PFSK-1 (cell line): ENCODE measurements around the gene XIRP2.

Experiments
- FOXP2 ChIP-seq: optimal IDR thresholded peaks from 2 replicates; pipeline ENCODE3; 2011; ENCODE audit warnings: borderline replicate concordance, control low read depth, inconsistent platforms; ENCODE audit not compliant: insufficient read depth; ENCODE audit errors: extremely low read length, extremely low read depth
- POLR2AphosphoS5 ChIP-seq: IDR thresholded peaks from 2 replicates; pipeline ENCODE4 v1.6.1; 2012; ENCODE audit warnings: low read depth, mild to moderate bottlenecking, control low read depth, low read length, moderate library complexity
- SIN3A ChIP-seq: IDR thresholded peaks from 2 replicates; pipeline ENCODE4 v1.6.1; 2012; ENCODE audit warnings: mild to moderate bottlenecking, low read length, moderate library complexity, borderline replicate concordance; ENCODE audit not compliant: insufficient read depth
- TAF1 ChIP-seq: IDR thresholded peaks from 2 replicates; pipeline ENCODE4 v1.6.1; 2012; ENCODE audit warnings: low read length, control low read depth, borderline replicate concordance; ENCODE audit not compliant: insufficient read depth
- TF ChIP-seq, protein P1 (sequence below), 2 experiments: IDR thresholded peaks; 2 replicates each; pipeline versions ENCODE4 v1.6.1 to v1.8.0; 2011 to 2012; ENCODE audit warnings: low read depth in 2 of 2, low read length in 2 of 2, control low read depth in 1 of 2, inconsistent platforms in 1 of 2, mild to moderate bottlenecking in 1 of 2, moderate library complexity in 1 of 2; ENCODE audit not compliant: insufficient read depth in 1 of 2

XIRP2 gene

DNA sequence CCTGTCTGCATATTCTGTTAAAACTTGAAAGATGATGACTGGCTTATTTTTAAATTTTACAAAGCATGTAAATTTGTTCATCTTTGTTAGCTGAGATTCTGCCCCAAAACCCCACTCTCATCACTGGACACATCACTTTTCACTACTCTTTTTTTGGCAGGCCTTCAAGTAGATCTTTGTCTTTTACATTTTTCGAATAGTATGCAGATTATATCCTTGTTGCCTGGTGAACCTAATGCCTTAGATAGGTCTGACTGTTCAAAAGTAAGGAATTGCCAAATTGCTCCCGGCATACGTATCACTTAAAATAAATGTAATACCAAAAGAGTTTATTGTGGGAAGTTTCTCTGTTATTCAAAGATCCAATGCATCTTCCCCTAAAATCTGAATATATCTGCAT is 303.3 kb downstream of the XIRP2 start:
- TF ChIP-seq POLR2AphosphoS5: no peak
- no peak for TF ChIP-seq FOXP2
- TF ChIP-seq, protein P1, sequence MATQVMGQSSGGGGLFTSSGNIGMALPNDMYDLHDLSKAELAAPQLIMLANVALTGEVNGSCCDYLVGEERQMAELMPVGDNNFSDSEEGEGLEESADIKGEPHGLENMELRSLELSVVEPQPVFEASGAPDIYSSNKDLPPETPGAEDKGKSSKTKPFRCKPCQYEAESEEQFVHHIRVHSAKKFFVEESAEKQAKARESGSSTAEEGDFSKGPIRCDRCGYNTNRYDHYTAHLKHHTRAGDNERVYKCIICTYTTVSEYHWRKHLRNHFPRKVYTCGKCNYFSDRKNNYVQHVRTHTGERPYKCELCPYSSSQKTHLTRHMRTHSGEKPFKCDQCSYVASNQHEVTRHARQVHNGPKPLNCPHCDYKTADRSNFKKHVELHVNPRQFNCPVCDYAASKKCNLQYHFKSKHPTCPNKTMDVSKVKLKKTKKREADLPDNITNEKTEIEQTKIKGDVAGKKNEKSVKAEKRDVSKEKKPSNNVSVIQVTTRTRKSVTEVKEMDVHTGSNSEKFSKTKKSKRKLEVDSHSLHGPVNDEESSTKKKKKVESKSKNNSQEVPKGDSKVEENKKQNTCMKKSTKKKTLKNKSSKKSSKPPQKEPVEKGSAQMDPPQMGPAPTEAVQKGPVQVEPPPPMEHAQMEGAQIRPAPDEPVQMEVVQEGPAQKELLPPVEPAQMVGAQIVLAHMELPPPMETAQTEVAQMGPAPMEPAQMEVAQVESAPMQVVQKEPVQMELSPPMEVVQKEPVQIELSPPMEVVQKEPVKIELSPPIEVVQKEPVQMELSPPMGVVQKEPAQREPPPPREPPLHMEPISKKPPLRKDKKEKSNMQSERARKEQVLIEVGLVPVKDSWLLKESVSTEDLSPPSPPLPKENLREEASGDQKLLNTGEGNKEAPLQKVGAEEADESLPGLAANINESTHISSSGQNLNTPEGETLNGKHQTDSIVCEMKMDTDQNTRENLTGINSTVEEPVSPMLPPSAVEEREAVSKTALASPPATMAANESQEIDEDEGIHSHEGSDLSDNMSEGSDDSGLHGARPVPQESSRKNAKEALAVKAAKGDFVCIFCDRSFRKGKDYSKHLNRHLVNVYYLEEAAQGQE (IDR thresholded peaks at IDR 0.05; ENCODE audit: insufficient read depth in 1 of 2, low read depth in 2 of 2, low read length in 2 of 2): no peak
- TF ChIP-seq SIN3A: no peak
- TF ChIP-seq TAF1: no peak

DNA sequence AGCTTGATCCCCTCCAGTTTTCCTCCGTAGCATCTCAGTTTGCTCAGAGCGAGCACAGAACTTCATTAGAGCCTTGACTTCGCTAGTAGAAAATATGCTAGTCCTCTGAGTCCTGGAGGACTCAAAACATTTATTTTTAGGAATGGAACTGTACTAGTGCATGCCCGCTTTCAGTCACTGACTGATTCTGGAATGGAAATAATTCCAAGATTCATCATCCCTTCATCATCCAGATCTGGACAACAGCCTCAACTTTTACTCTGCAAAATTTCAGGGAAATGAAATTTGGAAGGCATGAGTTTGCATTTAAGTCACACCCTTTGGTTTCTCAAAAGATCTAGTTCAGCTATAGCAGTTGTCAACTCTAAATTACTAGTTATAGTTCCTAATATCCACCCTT is 304.6 kb downstream of the XIRP2 start:
- TF ChIP-seq SIN3A: no peak
- TF ChIP-seq POLR2AphosphoS5: no peak
- no peak for TF ChIP-seq TAF1
- TF ChIP-seq, protein P1 (IDR thresholded peaks at IDR 0.05; ENCODE audit: insufficient read depth in 1 of 2, low read depth in 2 of 2, low read length in 2 of 2): no peak

GRCh38 chr2:167196461-167197252 is 308.4 kb downstream of the XIRP2 start:
- 0 out of 2 replicates have a peak, but pooled peaks have one; percentile 19 for TF ChIP-seq SIN3A
- TF ChIP-seq, protein P1 (IDR thresholded peaks at IDR 0.05; ENCODE audit: insufficient read depth in 1 of 2, low read depth in 2 of 2, low read length in 2 of 2): peak in 1 of 2 experiments; percentile 59; a peak in 1 of 4 replicates
- no peak for TF ChIP-seq FOXP2

GRCh38 chr2:167198009-167198408 is 309.7 kb downstream of the XIRP2 start:
- TF ChIP-seq SIN3A: no peak
- no peak for TF ChIP-seq FOXP2
- TF ChIP-seq, protein P1 (IDR thresholded peaks at IDR 0.05; ENCODE audit: insufficient read depth in 1 of 2, low read depth in 2 of 2, low read length in 2 of 2): no peak
- no peak for TF ChIP-seq POLR2AphosphoS5
- TF ChIP-seq TAF1: no peak

GRCh38 chr2:167198576-167198975 is 310.3 kb downstream of the XIRP2 start:
- no peak for TF ChIP-seq TAF1
- TF ChIP-seq POLR2AphosphoS5: no peak
- TF ChIP-seq FOXP2: no peak
- TF ChIP-seq SIN3A: no peak
- TF ChIP-seq, protein P1 (IDR thresholded peaks at IDR 0.05; ENCODE audit: insufficient read depth in 1 of 2, low read depth in 2 of 2, low read length in 2 of 2): no peak
